ENCODE measurements around the gene KRT71.

The KRT71 gene

GRCh38 chr12:52575948-52576347 lies 23.0 kb upstream of the KRT71 start:
- DNase-seq (ENCODE audit: low read depth in 2 of 2) = no peak

GRCh38 chr12:52575256-52575655 lies 22.3 kb upstream of the KRT71 start:
- no peak for DNase-seq (ENCODE audit: low read depth in 2 of 2)

- DNase-seq (ENCODE audit: low read depth in 2 of 2) = no peak
These were observed 20.8 kb upstream of the KRT71 start, which contains the start of gene KRT74 for GRCh38 chr12:52573743-52574142. Gene KRT74, minus strand, starts transcription at chr12:52573843. Its CDS starts 66 bp downstream, at chr12:52573777.

- no peak for DNase-seq (ENCODE audit: low read depth in 2 of 2)
These were observed 20.4 kb upstream of the KRT71 start for GRCh38 chr12:52573306-52573705.

GRCh38 chr12:52570511-52570910 lies 17.6 kb upstream of the KRT71 start:
- no peak for DNase-seq (ENCODE audit: low read depth in 2 of 2)

- DNase-seq (ENCODE audit: low read depth in 2 of 2) = no peak
These were observed 15.2 kb upstream of the KRT71 start for GRCh38 chr12:52568111-52568510.

- DNase-seq (ENCODE audit: low read depth in 2 of 2) = peak; percentile 46 to 55
These were observed 13.9 kb upstream of the KRT71 start for GRCh38 chr12:52566847-52567291.

- DNase-seq (ENCODE audit: low read depth in 2 of 2) = no peak
These were observed 11.6 kb upstream of the KRT71 start for GRCh38 chr12:52564582-52564981.

GRCh38 chr12:52561880-52562449 lies 9.0 kb upstream of the KRT71 start:
- no peak for DNase-seq (ENCODE audit: low read depth in 2 of 2)

- DNase-seq (ENCODE audit: low read depth in 2 of 2) = no peak
These were observed 7.0 kb upstream of the KRT71 start for GRCh38 chr12:52559979-52560378.

GRCh38 chr12:52558781-52559445 lies 6.0 kb upstream of the KRT71 start:
- DNase-seq (ENCODE audit: low read depth in 2 of 2) = no peak

GRCh38 chr12:52557476-52557875 lies 4.5 kb upstream of the KRT71 start:
- no peak for DNase-seq (ENCODE audit: low read depth in 2 of 2)

GRCh38 chr12:52555577-52555976 lies 2.6 kb upstream of the KRT71 start:
- no peak for DNase-seq (ENCODE audit: low read depth in 2 of 2)

- no peak for DNase-seq (ENCODE audit: low read depth in 2 of 2)
These were observed 890 bp downstream of the KRT71 start for GRCh38 chr12:52552055-52552454.

GRCh38 chr12:52551216-52551865 lies 1.6 kb downstream of the KRT71 start:
- no peak for DNase-seq (ENCODE audit: low read depth in 2 of 2)

GRCh38 chr12:52546126-52546525 lies 6.8 kb downstream of the KRT71 start:
- DNase-seq (ENCODE audit: low read depth in 2 of 2) = no peak

- no peak for DNase-seq (ENCODE audit: low read depth in 2 of 2)
These were observed 8.7 kb downstream of the KRT71 start for GRCh38 chr12:52543985-52544883.

GRCh38 chr12:52542785-52543318 lies 10.1 kb downstream of the KRT71 start:
- DNase-seq (ENCODE audit: low read depth in 2 of 2) = no peak

GRCh38 chr12:52542157-52542556 lies 10.8 kb downstream of the KRT71 start:
- DNase-seq (ENCODE audit: low read depth in 2 of 2) = no peak

GRCh38 chr12:52541709-52542108 lies 11.2 kb downstream of the KRT71 start:
- DNase-seq (ENCODE audit: low read depth in 2 of 2) = no peak

- no peak for DNase-seq (ENCODE audit: low read depth in 2 of 2)
These were observed 12.4 kb downstream of the KRT71 start for GRCh38 chr12:52540531-52540930.

- DNase-seq (ENCODE audit: low read depth in 2 of 2) = no peak
These were observed 13.1 kb downstream of the KRT71 start for GRCh38 chr12:52539821-52540173.

All from stimulated activated CD8-positive, alpha-beta memory T cell treated with anti-CD3 and anti-CD28 coated beads, Interleukin-7, amount 100 ng/mL, for 4 hours (primary cell).